Measurements from ENCODE around the gene MAN1A1.

DNA sequence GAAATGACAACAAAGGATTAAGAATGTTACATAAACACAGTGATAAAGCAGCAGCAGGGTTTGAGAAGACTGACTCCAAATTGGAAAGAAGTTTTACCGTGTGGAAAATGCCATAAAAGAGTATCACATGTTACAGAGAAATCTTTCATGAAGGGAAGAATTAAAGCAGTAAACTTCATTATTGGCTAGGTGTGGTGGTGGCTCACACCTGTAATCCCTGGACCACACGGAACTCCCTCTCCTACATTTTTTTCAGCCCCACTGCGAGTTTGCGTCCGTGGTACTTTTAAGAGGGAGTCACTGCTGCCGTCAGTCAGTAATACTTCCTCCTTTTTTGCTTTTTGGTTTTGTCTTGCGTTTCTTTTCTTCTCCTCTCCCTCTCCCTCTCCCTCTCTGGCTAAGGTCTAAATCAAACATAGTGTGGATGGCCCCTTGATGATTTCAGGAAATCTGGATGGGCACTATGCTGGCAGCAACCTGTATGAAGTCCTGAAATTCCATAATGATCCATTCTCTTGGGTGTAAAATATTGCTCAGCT lies 112.3 kb downstream of the MAN1A1 start:
- TF ChIP-seq, protein P1, sequence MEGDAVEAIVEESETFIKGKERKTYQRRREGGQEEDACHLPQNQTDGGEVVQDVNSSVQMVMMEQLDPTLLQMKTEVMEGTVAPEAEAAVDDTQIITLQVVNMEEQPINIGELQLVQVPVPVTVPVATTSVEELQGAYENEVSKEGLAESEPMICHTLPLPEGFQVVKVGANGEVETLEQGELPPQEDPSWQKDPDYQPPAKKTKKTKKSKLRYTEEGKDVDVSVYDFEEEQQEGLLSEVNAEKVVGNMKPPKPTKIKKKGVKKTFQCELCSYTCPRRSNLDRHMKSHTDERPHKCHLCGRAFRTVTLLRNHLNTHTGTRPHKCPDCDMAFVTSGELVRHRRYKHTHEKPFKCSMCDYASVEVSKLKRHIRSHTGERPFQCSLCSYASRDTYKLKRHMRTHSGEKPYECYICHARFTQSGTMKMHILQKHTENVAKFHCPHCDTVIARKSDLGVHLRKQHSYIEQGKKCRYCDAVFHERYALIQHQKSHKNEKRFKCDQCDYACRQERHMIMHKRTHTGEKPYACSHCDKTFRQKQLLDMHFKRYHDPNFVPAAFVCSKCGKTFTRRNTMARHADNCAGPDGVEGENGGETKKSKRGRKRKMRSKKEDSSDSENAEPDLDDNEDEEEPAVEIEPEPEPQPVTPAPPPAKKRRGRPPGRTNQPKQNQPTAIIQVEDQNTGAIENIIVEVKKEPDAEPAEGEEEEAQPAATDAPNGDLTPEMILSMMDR (IDR thresholded peaks at IDR 0.05): no peak
- no peak for TF ChIP-seq POLR2A (IDR thresholded peaks at IDR 0.05)

Data from thyroid gland (tissue), 4 donors.